GM12873 (cell line): ENCODE results near the gene NXPH1.

Experiments used
- CTCF ChIP-seq: IDR thresholded peaks from 2 replicates; pipeline ENCODE4 v1.5.1; 2012; ENCODE audit warnings: low read depth, mild to moderate bottlenecking, moderate library complexity, low read length, control low read depth; ENCODE audit not compliant: insufficient read depth; ENCODE audit errors: missing control alignments

Gene NXPH1

GRCh38 chr7:8549046-8549445 lies 115.6 kb downstream of the NXPH1 start:
- no peak for TF ChIP-seq CTCF

GRCh38 chr7:8560501-8560900 lies 127.1 kb downstream of the NXPH1 start:
- no peak for TF ChIP-seq CTCF

GRCh38 chr7:8561449-8561848 lies 128.0 kb downstream of the NXPH1 start:
- no peak for TF ChIP-seq CTCF

- TF ChIP-seq CTCF: no peak
Observed at GRCh38 chr7:8564281-8564680, 130.9 kb downstream of the NXPH1 start.

GRCh38 chr7:8566016-8566415 lies 132.6 kb downstream of the NXPH1 start:
- no peak for TF ChIP-seq CTCF

- no peak for TF ChIP-seq CTCF
Observed at GRCh38 chr7:8567626-8568025, 134.2 kb downstream of the NXPH1 start.

GRCh38 chr7:8579661-8580194 lies 146.3 kb downstream of the NXPH1 start:
- TF ChIP-seq CTCF: no peak
